Measurements from ENCODE around the gene TUBAL3. TPM values are rescaled to one million over a fixed set of nuclear protein-coding genes. Genes with fewer than 3 reads are reported as not detected.

TUBAL3 gene
- total and polyA plus RNA-seq, 2 donors (not counting 3 experiments of a cell fraction or from before 2014, with no cell fraction given): not detected

DNA sequence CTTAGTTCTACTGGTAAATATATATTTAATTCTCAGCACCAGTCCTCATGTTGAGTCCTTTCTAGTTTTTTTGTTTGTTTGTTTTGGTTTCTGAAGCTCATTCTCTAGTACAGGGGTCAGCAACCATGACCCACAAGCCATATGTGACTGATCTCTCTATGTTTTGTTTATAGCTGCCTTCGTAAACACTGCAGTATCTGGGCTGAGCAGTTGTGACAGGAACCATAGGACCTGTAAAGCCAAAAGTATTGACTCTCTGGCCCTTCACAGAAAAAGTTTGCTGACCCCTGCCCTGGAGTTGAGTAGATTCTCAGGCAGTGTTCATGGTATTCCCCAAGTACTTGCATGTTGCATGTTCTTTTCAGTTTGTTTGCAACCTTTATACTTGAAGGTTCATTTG lies 28.6 kb upstream of the TUBAL3 start:
- dilution Hi-C loops (cut with MboI; ENCODE audit: extremely low pct_ligation_motif_present, low sequenced_read_pairs): no loop called here
- Histone ChIP-seq H2AFZ (ENCODE audit: low read depth, low read length) (no peak overlapping the region), H3K4me2 (ENCODE audit: insufficient read depth, low read length) (no peak overlapping the region), H3K4me1 (ENCODE audit: control insufficient read depth, extremely low read depth, insufficient read depth, low read length) (no peaks in the 10 kb centered on the region), H3K9ac (replicated peaks; ENCODE audit: extremely low read depth, insufficient read depth, low read length) (no peak overlapping the region), H3K27me3 (ENCODE audit: control insufficient read depth in 2 of 2, insufficient read depth in 2 of 2, low read length in 2 of 2) (no peaks in the 10 kb centered on the region), H3K4me3 (replicated peaks in 1 of 3; ENCODE audit: insufficient read depth in 1 of 3, low read depth in 1 of 3, low read length in 3 of 3) (no peak overlapping the region), H4K20me1 (replicated peaks; ENCODE audit: control insufficient read depth, extremely low read depth, insufficient read depth, low read length) (no peaks in the 10 kb centered on the region), H3K79me2 (ENCODE audit: control insufficient read depth, insufficient read depth, low read length) (peaks cover 30% of the 10 kb centered on the region), H3K9me3 (replicated peaks; ENCODE audit: control insufficient read depth, insufficient read depth, low read length) (no peaks in the 10 kb centered on the region), H3K9me1 (replicated peaks; ENCODE audit: control insufficient read depth, extremely low read depth, insufficient read depth, low read length) (no peaks in the 10 kb centered on the region), H3K27ac (ENCODE audit: insufficient read depth, low read depth, low read length) (no peak overlapping the region), H3K36me3 (ENCODE audit: control insufficient read depth in 2 of 2, extremely low read depth in 1 of 2, insufficient read depth in 2 of 2, low read length in 2 of 2) (no peaks in the 10 kb centered on the region)
- DNase-seq (ENCODE audit: low read depth, low spot score): no peak
- intact Hi-C loops (cut with micrococcal nuclease): no loop called here
- no TSS peak for BruUV-seq (replicated peaks)
- CTCF ChIA-PET: interaction anchor here (0.8 to 5.8 kb wide), 14 partner anchors 9 to 618 kb away, joined by 3 to 97 read pairs (median 8); partner anchors contain the start of gene AKR1E2
- TF ChIP-seq MYC (IDR thresholded peaks at IDR 0.05; ENCODE audit: low read depth, low read length) (no peak), POLR2AphosphoS5 (IDR thresholded peaks at IDR 0.05; ENCODE audit: insufficient read depth, low read depth, low read length) (no peak), JUN (IDR thresholded peaks at IDR 0.05; ENCODE audit: borderline replicate concordance, insufficient read depth, insufficient read length, low read depth) (no peak), EZH2 (IDR thresholded peaks at IDR 0.05; ENCODE audit: borderline replicate concordance, low read depth, low read length, severe bottlenecking) (no peak), GATA2 (IDR thresholded peaks at IDR 0.05; ENCODE audit: insufficient read depth, insufficient read length, low read depth, low read length) (no peak), POLR2A (IDR thresholded peaks at IDR 0.05; ENCODE audit: low read depth, low read length) (no peak), FOS (IDR thresholded peaks at IDR 0.05; ENCODE audit: borderline replicate concordance, insufficient read depth, low read length) (no peak)
- TF ChIP-seq, protein P1, sequence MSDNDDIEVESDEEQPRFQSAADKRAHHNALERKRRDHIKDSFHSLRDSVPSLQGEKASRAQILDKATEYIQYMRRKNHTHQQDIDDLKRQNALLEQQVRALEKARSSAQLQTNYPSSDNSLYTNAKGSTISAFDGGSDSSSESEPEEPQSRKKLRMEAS (IDR thresholded peaks at IDR 0.05; ENCODE audit: insufficient read depth, insufficient read length): no peak
- TF ChIP-seq, protein P2, sequence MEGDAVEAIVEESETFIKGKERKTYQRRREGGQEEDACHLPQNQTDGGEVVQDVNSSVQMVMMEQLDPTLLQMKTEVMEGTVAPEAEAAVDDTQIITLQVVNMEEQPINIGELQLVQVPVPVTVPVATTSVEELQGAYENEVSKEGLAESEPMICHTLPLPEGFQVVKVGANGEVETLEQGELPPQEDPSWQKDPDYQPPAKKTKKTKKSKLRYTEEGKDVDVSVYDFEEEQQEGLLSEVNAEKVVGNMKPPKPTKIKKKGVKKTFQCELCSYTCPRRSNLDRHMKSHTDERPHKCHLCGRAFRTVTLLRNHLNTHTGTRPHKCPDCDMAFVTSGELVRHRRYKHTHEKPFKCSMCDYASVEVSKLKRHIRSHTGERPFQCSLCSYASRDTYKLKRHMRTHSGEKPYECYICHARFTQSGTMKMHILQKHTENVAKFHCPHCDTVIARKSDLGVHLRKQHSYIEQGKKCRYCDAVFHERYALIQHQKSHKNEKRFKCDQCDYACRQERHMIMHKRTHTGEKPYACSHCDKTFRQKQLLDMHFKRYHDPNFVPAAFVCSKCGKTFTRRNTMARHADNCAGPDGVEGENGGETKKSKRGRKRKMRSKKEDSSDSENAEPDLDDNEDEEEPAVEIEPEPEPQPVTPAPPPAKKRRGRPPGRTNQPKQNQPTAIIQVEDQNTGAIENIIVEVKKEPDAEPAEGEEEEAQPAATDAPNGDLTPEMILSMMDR (IDR thresholded peaks at IDR 0.05; ENCODE audit: extremely low read depth in 1 of 2, insufficient read depth in 1 of 2, low read depth in 1 of 2, low read length in 2 of 2): no peak
- POLR2A ChIA-PET: no interaction called here
- no peak for FAIRE-seq

All from endothelial cell of umbilical vein (primary cell).